Kidney (tissue), 14 donors: Measurements from ENCODE around the gene RADIL. TPM values are rescaled to one million over a fixed set of nuclear protein-coding genes. Genes with fewer than 3 reads are reported as not detected.
A peak's percentile ranks its signal among the peaks of the same experiment; 100 is the strongest.

Experiments
- DNase-seq, 5 donors: peaks; one replicate each; pipeline ENCODE4 v3.0.0-alpha.2; 2013 to 2020
- FAIRE-seq: peaks from 2 replicates; lab custom pipeline; 2012; peaks lifted over from hg19 to GRCh38; lab: Jason Lieb, UNC
- H3K27ac ChIP-seq, 2 donors: one replicate each; pipeline ENCODE4 v1.7.0; 2013; ENCODE audit warnings: low read depth in 2 of 2, low read length in 2 of 2, inconsistent platforms in 1 of 2
- H3K27me3 ChIP-seq: one replicate; pipeline ENCODE4 v1.7.1; 2013; ENCODE audit warnings: low read length, inconsistent platforms; ENCODE audit not compliant: control insufficient read depth, insufficient read depth
- H3K36me3 ChIP-seq, 3 donors: one replicate each; pipeline versions ENCODE4 v1.7.0 to v1.7.1; 2013; ENCODE audit warnings: low read length in 3 of 3, control low read depth in 1 of 3, inconsistent platforms in 1 of 3; ENCODE audit not compliant: insufficient read depth in 3 of 3, control insufficient read depth in 2 of 3
- H3K4me1 ChIP-seq, 3 donors: one replicate each; pipeline versions ENCODE4 v1.7.0 to v1.7.1; 2013; ENCODE audit warnings: low read length in 3 of 3, inconsistent platforms in 1 of 3, low read depth in 1 of 3; ENCODE audit not compliant: control insufficient read depth in 2 of 3, insufficient read depth in 2 of 3
- H3K4me3 ChIP-seq, 3 donors: one replicate each; pipeline versions ENCODE4 v1.7.0 to v1.8.1; 2013; ENCODE audit warnings: low read length in 3 of 3, control low read depth in 1 of 3, inconsistent platforms in 1 of 3
- H3K9ac ChIP-seq, 3 donors: one replicate each; pipeline versions ENCODE4 v1.7.0 to v1.7.1; 2013; ENCODE audit warnings: low read length in 3 of 3, control low read depth in 1 of 3, inconsistent platforms in 1 of 3
- H3K9me3 ChIP-seq, 3 donors: one replicate each; pipeline versions ENCODE4 v1.7.0 to v1.7.1; 2013; ENCODE audit warnings: low read length in 3 of 3, control low read depth in 1 of 3, inconsistent platforms in 1 of 3; ENCODE audit not compliant: control insufficient read depth in 2 of 3, insufficient read depth in 1 of 3
- CTCF ChIP-seq: IDR thresholded peaks from 3 replicates; pipeline ENCODE4 v1.5.1; 2012; ENCODE audit warnings: mild to moderate bottlenecking, moderate library complexity, borderline replicate concordance; ENCODE audit not compliant: insufficient read depth; ENCODE audit errors: extremely low read depth
- intact Hi-C: fragments of 100-400 bp; cut with DNase I; formaldehyde crosslinking; loops from one replicate; pipeline ENCODE4 v1.11.1; 2022
- polyA plus RNA-seq: library from polyadenylated mRNA; stranded (reverse); fragments of 350-450 nt; fragmentation: Illumina TruSeq; extraction: RNeasy Lipid Tissue Mini Kit (QIAGEN cat#74804); gene quantifications from one replicate; pipeline ENCODE4 v1.2.3, GENCODE V29; 2014; ENCODE audit warnings: low read depth, low replicate concordance; ENCODE audit not compliant: insufficient read depth
- total RNA-seq: library from RNA; stranded (reverse); fragmentation: NEBNext Ultra II Directional; extraction: Animal tissue kit (Norgen Biotek cat#: 25700); gene quantifications from one replicate; pipeline ENCODE4 v1.2.1, GENCODE V29; 2021
- donor health status: control.
- donor health status: control.
- donor health status: control.
- donor health status: control.
- donor health status: control.
- donor health status: DM: yes; HTN: yes; CAD: no.
- donor health status: Normal renal cell carcinoma (clear cell type).

The RADIL gene
- total and polyA plus RNA-seq, 2 donors from 2014 or later = 1.0 to 1.7 TPM

- FAIRE-seq (no peak), DNase-seq (peak; percentile 95 to 99 (median 97))
- no peaks in the 10 kb centered on the region for H3K9me3 ChIP-seq
- intact Hi-C loops = no loop called here
- peak within 1 kb of the TSS; percentile 83 to 88 for H3K27ac ChIP-seq
- H3K27me3 ChIP-seq = no peaks in the 10 kb centered on the region
- no peaks in the 10 kb centered on the region for H3K36me3 ChIP-seq
- H3K9ac ChIP-seq = peak within 1 kb of the TSS; percentile 77 to 97 (median 94)
- no peak for TF ChIP-seq CTCF
- H3K4me1 ChIP-seq = peaks cover 0 to 13% (median 7%) of the 10 kb centered on the region in 3 donors
- peak within 1 kb of the TSS; percentile 90 to 94 (median 92) for H3K4me3 ChIP-seq
These were observed 108.2 kb downstream of the RADIL start, which contains the start of gene AP5Z1 for GRCh38 chr7:4775250-4775847. AP5Z1 (plus strand) TSS chr7:4775623; CDS start chr7:4775716, 93 bp downstream.

- Histone ChIP-seq H3K27me3 (no peaks in the 10 kb centered on the region), H3K4me3 (peak overlapping the region; percentile 83 to 92 (median 86)), H3K9ac (peak overlapping the region; percentile 75 to 97 (median 94)), H3K4me1 (peaks cover 0 to 13% (median 7%) of the 10 kb centered on the region in 3 donors), H3K36me3 (no peaks in the 10 kb centered on the region), H3K9me3 (no peaks in the 10 kb centered on the region), H3K27ac (peak overlapping the region; percentile 83 to 88)
- intact Hi-C loops = no loop called here
- no peak for FAIRE-seq
- TF ChIP-seq CTCF = no peak
- peak in 2 of 5 donors; percentile 82 to 84 for DNase-seq
These were observed 108.8 kb downstream of the RADIL start for GRCh38 chr7:4774658-4775249.

- Histone ChIP-seq H3K27me3 (no peaks in the 10 kb centered on the region), H3K9ac (no peak overlapping the region), H3K27ac (no peak overlapping the region), H3K4me1 (peaks cover 0 to 13% (median 7%) of the 10 kb centered on the region in 3 donors), H3K36me3 (no peaks in the 10 kb centered on the region), H3K9me3 (no peaks in the 10 kb centered on the region), H3K4me3 (peak overlapping the region in 2 of 3 donors; percentile 86 to 92)
- DNase-seq = no peak
- TF ChIP-seq CTCF = no peak
- no peak for FAIRE-seq
- intact Hi-C loops = no loop called here
These were observed 109.5 kb downstream of the RADIL start for GRCh38 chr7:4774007-4774406.
